ENCODE data around the gene NAA40.
A peak's percentile ranks its signal among the peaks of the same experiment; 100 is the strongest.
"Not testable (repeated sequence)": the region's sequence is repeated elsewhere in the genome, so short reads cannot be mapped to it uniquely, and the experiment has no call there.

Gene NAA40

GRCh38 chr11:63944987-63945386, 6.2 kb downstream of the NAA40 start:
- no peak for DNase-seq
- no peaks in the 10 kb centered on the region for H3K27me3 Mint-ChIP-seq
- H3K9me3 Mint-ChIP-seq: no peaks in the 10 kb centered on the region
- H3K4me3 Mint-ChIP-seq: no peak overlapping the region
- H3K27ac Mint-ChIP-seq: no peak overlapping the region
- peaks cover 17% of the 10 kb centered on the region for H3K4me1 Mint-ChIP-seq
- no peak for ATAC-seq

GRCh38 chr11:63945477-63946163, 6.8 kb downstream of the NAA40 start:
- no peak overlapping the region for H3K4me3 Mint-ChIP-seq
- DNase-seq: peak; percentile 33 to 49
- ATAC-seq: peak; percentile 80
- H3K27ac Mint-ChIP-seq: no peak overlapping the region
- peaks cover 12% of the 10 kb centered on the region for H3K4me1 Mint-ChIP-seq
- no peaks in the 10 kb centered on the region for H3K9me3 Mint-ChIP-seq
- no peaks in the 10 kb centered on the region for H3K27me3 Mint-ChIP-seq

- H3K4me1 Mint-ChIP-seq: peaks cover 30% of the 10 kb centered on the region
- H3K4me3 Mint-ChIP-seq: peak overlapping the region; percentile 31 to 49
- peak overlapping the region; percentile 0 to 53 for H3K27ac Mint-ChIP-seq
- no peaks in the 10 kb centered on the region for H3K9me3 Mint-ChIP-seq
- peak; percentile 98 for ATAC-seq
- DNase-seq: peak; percentile 18 to 56
- H3K27me3 Mint-ChIP-seq: no peaks in the 10 kb centered on the region
Observed at GRCh38 chr11:63951779-63952536, 13.2 kb downstream of the NAA40 start.

GRCh38 chr11:63952570-63952969, 13.8 kb downstream of the NAA40 start:
- DNase-seq (no peak), ATAC-seq (no peak)
- H3K27me3 Mint-ChIP-seq: no peaks in the 10 kb centered on the region
- no peak overlapping the region for H3K4me3 Mint-ChIP-seq
- no peaks in the 10 kb centered on the region for H3K9me3 Mint-ChIP-seq
- H3K27ac Mint-ChIP-seq: peak overlapping the region in 1 of 2 donors; percentile 0
- H3K4me1 Mint-ChIP-seq: peaks cover 30% of the 10 kb centered on the region

GRCh38 chr11:63958008-63958407, 19.2 kb downstream of the NAA40 start:
- Mint-ChIP-seq H3K9me3 (no peaks in the 10 kb centered on the region), H3K4me1 (peaks cover 26% of the 10 kb centered on the region), H3K27ac (no peak overlapping the region), H3K4me3 (no peak overlapping the region), H3K27me3 (no peaks in the 10 kb centered on the region)
- DNase-seq: no peak
- no peak for ATAC-seq

- H3K4me1 Mint-ChIP-seq: peaks cover 20% of the 10 kb centered on the region
- no peaks in the 10 kb centered on the region for H3K9me3 Mint-ChIP-seq
- ATAC-seq (peak; percentile 82), DNase-seq (peak in 1 of 2 donors; percentile 28)
- peak overlapping the region in 1 of 2 donors; percentile 69 for H3K27ac Mint-ChIP-seq
- peak overlapping the region in 1 of 2 donors; percentile 27 for H3K4me3 Mint-ChIP-seq
- H3K27me3 Mint-ChIP-seq: no peaks in the 10 kb centered on the region
Observed at GRCh38 chr11:63961608-63962412, 23.0 kb downstream of the NAA40 start.

- H3K9me3 Mint-ChIP-seq, ATAC-seq, H3K27me3 Mint-ChIP-seq, H3K27ac Mint-ChIP-seq, DNase-seq, H3K4me3 Mint-ChIP-seq: not testable (repeated sequence)
- peaks cover 20% of the 10 kb centered on the region for H3K4me1 Mint-ChIP-seq
Observed at GRCh38 chr11:63963895-63964294, 25.1 kb downstream of the NAA40 start.

GRCh38 chr11:63966444-63966843, 27.6 kb downstream of the NAA40 start:
- H3K4me1 Mint-ChIP-seq: peaks cover 9% of the 10 kb centered on the region
- ATAC-seq: no peak

GRCh38 chr11:63969461-63969860, 30.7 kb downstream of the NAA40 start:
- Mint-ChIP-seq H3K4me3 (no peak overlapping the region), H3K27ac (no peak overlapping the region), H3K27me3 (no peaks in the 10 kb centered on the region), H3K9me3 (no peaks in the 10 kb centered on the region), H3K4me1 (peaks cover 4% of the 10 kb centered on the region)
- DNase-seq (no peak), ATAC-seq (no peak)

More at GRCh38 chr11:63966444-63966843, 27.6 kb downstream of the NAA40 start:
- no peak for DNase-seq
- no peak overlapping the region for H3K4me3 Mint-ChIP-seq
- no peaks in the 10 kb centered on the region for H3K9me3 Mint-ChIP-seq
- no peak overlapping the region for H3K27ac Mint-ChIP-seq
- no peaks in the 10 kb centered on the region for H3K27me3 Mint-ChIP-seq

- no peaks in the 10 kb centered on the region for H3K9me3 Mint-ChIP-seq
- H3K4me3 Mint-ChIP-seq: no peak overlapping the region
- H3K27me3 Mint-ChIP-seq: no peaks in the 10 kb centered on the region
- H3K27ac Mint-ChIP-seq: no peak overlapping the region
- H3K4me1 Mint-ChIP-seq: peaks cover 9% of the 10 kb centered on the region
- no peak for ATAC-seq
- DNase-seq: no peak
Observed at GRCh38 chr11:63970902-63971301, 32.1 kb downstream of the NAA40 start.

GRCh38 chr11:63973912-63974258, 35.1 kb downstream of the NAA40 start:
- DNase-seq, H3K9me3 Mint-ChIP-seq, ATAC-seq, H3K27me3 Mint-ChIP-seq: not testable (repeated sequence)
- H3K4me3 Mint-ChIP-seq: peak overlapping the region; percentile 97 to 99
- peaks cover 28% of the 10 kb centered on the region for H3K4me1 Mint-ChIP-seq
- H3K27ac Mint-ChIP-seq: peak overlapping the region; percentile 99 to 100

GRCh38 chr11:63974259-63975143, 35.7 kb downstream of the NAA40 start, which contains the start of gene COX8A:
Gene COX8A (plus strand): TSS chr11:63974620. CDS start chr11:63974681, 61 bp downstream.
- ATAC-seq: peak; percentile 99
- Mint-ChIP-seq H3K4me3 (peak within 1 kb of the TSS; percentile 97 to 99), H3K27ac (peak within 1 kb of the TSS; percentile 99 to 100), H3K9me3 (no peaks in the 10 kb centered on the region), H3K4me1 (peaks cover 34% of the 10 kb centered on the region), H3K27me3 (no peaks in the 10 kb centered on the region)
- DNase-seq: peak; percentile 90 to 97

GRCh38 chr11:63978551-63979239, 39.9 kb downstream of the NAA40 start:
- ATAC-seq (no peak), DNase-seq (no peak)
- Mint-ChIP-seq H3K9me3 (no peaks in the 10 kb centered on the region), H3K27ac (peak overlapping the region in 1 of 2 donors; percentile 10), H3K4me3 (no peak overlapping the region), H3K4me1 (peaks cover 48% of the 10 kb centered on the region), H3K27me3 (no peaks in the 10 kb centered on the region)

GRCh38 chr11:63979426-63979825, 40.6 kb downstream of the NAA40 start:
- H3K27me3 Mint-ChIP-seq: no peaks in the 10 kb centered on the region
- H3K27ac Mint-ChIP-seq: peak overlapping the region in 1 of 2 donors; percentile 46
- DNase-seq: no peak
- peaks cover 43% of the 10 kb centered on the region for H3K4me1 Mint-ChIP-seq
- H3K9me3 Mint-ChIP-seq: no peaks in the 10 kb centered on the region
- H3K4me3 Mint-ChIP-seq: no peak overlapping the region
- ATAC-seq: no peak

All from stimulated activated naive CD8-positive, alpha-beta T cell treated with anti-CD3 and anti-CD28 coated beads, Interleukin-15, amount 100 ng/mL, for 72 hours (primary cell).